GM19023 (cell line): Measurements from ENCODE around the gene ZBTB20.

Experiments
- ATAC-seq: cut with Tn5 transposase; IDR thresholded peaks from one replicate; pipeline ENCODE4 v1.9.1; 2021; ENCODE audit warnings: mild to moderate bottlenecking, moderate library complexity; ENCODE audit not compliant: unreplicated experiment

The ZBTB20 gene

GRCh38 chr3:114556657-114557213, 590.4 kb downstream of the ZBTB20 start:
- no peak for ATAC-seq

- no peak for ATAC-seq
Observed at GRCh38 chr3:114554731-114555130, 592.4 kb downstream of the ZBTB20 start.

GRCh38 chr3:114553949-114554593, 593.0 kb downstream of the ZBTB20 start:
- no peak for ATAC-seq

- ATAC-seq: no peak
Observed at GRCh38 chr3:114552527-114552812, 594.6 kb downstream of the ZBTB20 start.

GRCh38 chr3:114551770-114552526, 595.1 kb downstream of the ZBTB20 start:
- ATAC-seq: no peak

- no peak for ATAC-seq
Observed at GRCh38 chr3:114550165-114550564, 596.9 kb downstream of the ZBTB20 start.

GRCh38 chr3:114545193-114545592, 601.9 kb downstream of the ZBTB20 start:
- no peak for ATAC-seq

- ATAC-seq: no peak
Observed at GRCh38 chr3:114542359-114542758, 604.7 kb downstream of the ZBTB20 start.

- no peak for ATAC-seq
Observed at GRCh38 chr3:114539525-114539924, 607.6 kb downstream of the ZBTB20 start.

- no peak for ATAC-seq
Observed at GRCh38 chr3:114538211-114538610, 608.9 kb downstream of the ZBTB20 start.

- no peak for ATAC-seq
Observed at GRCh38 chr3:114528517-114528916, 618.6 kb downstream of the ZBTB20 start.

GRCh38 chr3:114527036-114527644, 619.9 kb downstream of the ZBTB20 start:
- no peak for ATAC-seq

- ATAC-seq: no peak
Observed at GRCh38 chr3:114525278-114525677, 621.8 kb downstream of the ZBTB20 start.

- peak; percentile 69 for ATAC-seq
Observed at GRCh38 chr3:114519415-114519814, 627.7 kb downstream of the ZBTB20 start.

- no peak for ATAC-seq
Observed at GRCh38 chr3:114518206-114518808, 628.8 kb downstream of the ZBTB20 start.

GRCh38 chr3:114510201-114510600, 636.9 kb downstream of the ZBTB20 start:
- ATAC-seq: no peak

- no peak for ATAC-seq
Observed at GRCh38 chr3:114509756-114510155, 637.3 kb downstream of the ZBTB20 start.

GRCh38 chr3:114508976-114509375, 638.1 kb downstream of the ZBTB20 start:
- no peak for ATAC-seq

GRCh38 chr3:114508208-114508607, 638.9 kb downstream of the ZBTB20 start:
- ATAC-seq: no peak

- no peak for ATAC-seq
Observed at GRCh38 chr3:114506591-114507300, 640.3 kb downstream of the ZBTB20 start.
